Stimulated activated CD4-positive, alpha-beta T cell treated with anti-CD3 and anti-CD28 coated beads, Interleukin-1b, Interleukin-23, amount 100 ng/mL, for 48 hours (primary cell): Measurements from ENCODE around the gene COL19A1.

Experiments used
- DNase-seq: peaks from one replicate; pipeline ENCODE4 v3.0.0-alpha.2; 2020

Gene COL19A1

GRCh38 chr6:70135219-70136160 is 269.1 kb downstream of the COL19A1 start:
- DNase-seq, result no peak

- no peak for DNase-seq
Measured at GRCh38 chr6:70136996-70137395, 270.6 kb downstream of the COL19A1 start.

DNA sequence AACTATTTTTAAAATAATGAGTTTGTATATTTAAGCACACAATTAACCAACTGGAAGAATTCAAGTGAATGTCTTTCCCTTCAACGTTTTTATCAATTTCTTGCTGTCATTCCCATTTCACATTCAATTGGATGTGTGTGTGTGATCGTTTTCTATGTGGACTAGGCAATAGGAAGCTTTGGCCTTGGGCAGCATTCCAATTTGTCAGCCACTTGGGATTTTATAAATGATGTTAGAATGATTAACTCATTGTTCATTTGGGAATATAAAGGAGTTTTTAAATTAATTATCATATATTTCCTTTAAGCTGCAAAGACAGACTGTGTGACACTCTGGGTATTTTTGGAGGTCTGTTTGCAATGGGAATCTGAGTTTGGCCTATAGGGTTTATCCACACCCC is 274.1 kb downstream of the COL19A1 start:
- no peak for DNase-seq

GRCh38 chr6:70142034-70142433 is 275.7 kb downstream of the COL19A1 start:
- no peak for DNase-seq

DNA sequence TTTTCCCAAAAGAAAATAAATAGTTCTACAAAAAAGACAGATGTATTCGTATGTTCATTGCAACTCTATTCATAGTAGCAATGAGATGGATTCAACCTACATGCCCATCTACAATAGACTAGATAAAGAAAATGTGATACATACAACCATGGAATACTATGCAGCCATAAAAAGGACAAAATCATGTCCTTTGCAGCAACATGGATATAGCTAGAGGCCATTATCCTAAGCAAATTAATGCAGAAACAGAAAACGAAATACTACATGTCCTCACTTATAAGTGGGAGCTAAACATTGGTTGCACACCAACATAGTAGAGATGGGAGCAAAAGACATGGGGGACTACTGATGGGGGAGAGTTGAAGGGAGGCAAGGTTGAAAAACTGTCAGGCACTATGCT is 278.8 kb downstream of the COL19A1 start:
- DNase-seq, result no peak

DNA sequence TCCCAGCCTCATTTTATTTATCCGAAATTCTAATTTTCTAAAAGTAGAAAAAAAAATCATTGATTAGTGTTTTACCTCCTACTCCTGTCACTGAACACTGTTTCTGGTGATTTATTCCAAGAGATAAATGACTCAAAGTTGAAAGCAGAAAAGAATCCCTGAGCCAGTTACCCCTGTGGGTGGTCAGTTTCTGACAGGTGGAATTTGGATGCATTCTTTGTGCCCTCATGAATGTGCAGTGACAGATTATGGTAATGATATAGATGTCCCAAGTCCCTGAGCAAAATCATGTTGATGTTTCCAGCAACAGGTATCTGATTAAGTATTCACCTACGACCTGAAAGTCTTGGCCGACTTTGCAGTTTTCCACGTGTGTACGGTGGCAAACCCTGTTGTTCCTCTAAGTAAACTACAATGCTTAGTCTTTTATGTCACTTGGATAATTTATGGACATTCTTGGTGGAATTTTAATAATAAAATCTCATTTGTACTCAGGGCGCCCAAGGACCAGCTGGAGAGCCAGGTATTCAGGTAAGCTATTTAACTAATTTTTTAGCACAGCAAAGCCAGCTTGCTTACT is 282.9 kb downstream of the COL19A1 start:
- no peak for DNase-seq

GRCh38 chr6:70150521-70150920 is 284.2 kb downstream of the COL19A1 start:
- DNase-seq, result no peak

- DNase-seq, result no peak
Measured at GRCh38 chr6:70151616-70152015, 285.3 kb downstream of the COL19A1 start.

- DNase-seq, result no peak
Measured at GRCh38 chr6:70152786-70153185, 286.4 kb downstream of the COL19A1 start.

DNA sequence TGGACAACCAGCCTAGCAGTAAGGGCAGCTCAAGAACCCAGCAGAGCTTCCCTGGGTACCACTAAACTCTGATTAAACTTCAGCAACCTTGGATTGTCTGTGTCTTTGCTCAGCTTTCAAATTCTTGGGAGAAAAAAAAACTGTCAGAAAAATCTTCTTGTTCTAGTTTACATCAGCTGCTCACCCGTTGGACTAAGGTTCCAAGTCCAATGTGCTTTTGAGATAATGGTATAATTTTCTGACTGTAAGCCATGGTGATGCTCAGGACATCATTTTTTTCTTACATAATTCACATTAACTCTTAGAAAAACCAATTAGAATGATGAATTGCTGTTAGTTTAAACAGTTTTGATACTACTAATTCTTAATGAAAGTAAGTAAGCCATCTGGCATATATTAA is 290.7 kb downstream of the COL19A1 start:
- DNase-seq, result no peak

DNA sequence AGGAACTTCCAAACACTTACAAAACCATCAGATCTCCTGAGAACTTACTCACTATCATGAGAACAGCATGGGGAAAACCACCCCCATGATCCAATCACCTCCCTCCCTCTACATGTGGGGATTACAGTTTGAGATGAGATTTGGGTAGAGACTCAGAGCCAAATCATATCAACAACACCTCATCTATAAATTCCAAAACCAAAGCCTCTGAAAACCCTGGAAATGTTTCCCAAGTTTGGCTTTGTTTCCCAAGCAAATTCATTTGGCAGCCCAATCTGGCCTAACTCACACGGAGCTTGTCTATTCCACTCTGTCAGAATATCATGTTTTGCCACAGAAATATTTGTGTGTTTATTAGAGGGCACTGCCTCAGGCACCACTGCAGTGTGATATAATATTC is 293.9 kb downstream of the COL19A1 start:
- DNase-seq, result no peak

DNA sequence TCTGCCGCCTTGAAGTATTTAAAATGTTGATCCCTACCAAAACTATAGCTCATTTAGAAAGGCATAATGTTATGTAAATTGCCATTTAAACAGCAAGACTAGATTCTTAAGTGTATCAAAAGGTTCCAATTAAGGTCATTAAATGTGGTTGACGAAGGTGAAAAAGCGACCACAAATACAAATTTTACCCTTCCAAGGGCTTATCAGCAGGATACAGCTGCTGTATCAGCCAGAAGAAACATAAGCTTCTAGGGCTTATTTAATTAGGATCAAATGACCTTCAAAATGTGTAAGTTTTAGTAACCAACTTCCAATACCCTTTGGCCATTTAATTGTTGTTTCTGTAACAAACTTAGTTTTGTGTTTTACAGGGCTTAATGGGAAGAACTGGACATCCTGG is 296.6 kb downstream of the COL19A1 start:
- DNase-seq, result no peak

GRCh38 chr6:70163795-70164194 is 297.4 kb downstream of the COL19A1 start:
- DNase-seq, result no peak

DNA sequence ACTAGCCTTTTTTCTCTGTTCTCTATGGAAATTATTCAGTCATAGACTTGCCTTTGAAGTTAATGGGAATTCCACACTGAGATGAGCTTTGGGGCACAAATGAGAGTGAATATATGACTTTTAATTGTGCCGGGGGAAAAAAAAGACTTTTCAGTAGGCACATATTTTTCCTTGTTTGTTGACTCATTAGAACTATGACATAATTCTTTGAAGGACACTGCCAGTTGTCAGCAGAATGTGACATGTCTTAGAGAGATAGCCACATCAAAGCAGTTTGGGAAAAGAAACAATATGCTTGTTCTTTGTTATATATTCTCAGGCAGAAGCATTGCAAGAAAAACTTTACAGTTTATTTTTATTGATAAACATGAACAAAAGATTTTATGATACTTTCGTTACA is 298.2 kb downstream of the COL19A1 start:
- DNase-seq, result no peak

DNA sequence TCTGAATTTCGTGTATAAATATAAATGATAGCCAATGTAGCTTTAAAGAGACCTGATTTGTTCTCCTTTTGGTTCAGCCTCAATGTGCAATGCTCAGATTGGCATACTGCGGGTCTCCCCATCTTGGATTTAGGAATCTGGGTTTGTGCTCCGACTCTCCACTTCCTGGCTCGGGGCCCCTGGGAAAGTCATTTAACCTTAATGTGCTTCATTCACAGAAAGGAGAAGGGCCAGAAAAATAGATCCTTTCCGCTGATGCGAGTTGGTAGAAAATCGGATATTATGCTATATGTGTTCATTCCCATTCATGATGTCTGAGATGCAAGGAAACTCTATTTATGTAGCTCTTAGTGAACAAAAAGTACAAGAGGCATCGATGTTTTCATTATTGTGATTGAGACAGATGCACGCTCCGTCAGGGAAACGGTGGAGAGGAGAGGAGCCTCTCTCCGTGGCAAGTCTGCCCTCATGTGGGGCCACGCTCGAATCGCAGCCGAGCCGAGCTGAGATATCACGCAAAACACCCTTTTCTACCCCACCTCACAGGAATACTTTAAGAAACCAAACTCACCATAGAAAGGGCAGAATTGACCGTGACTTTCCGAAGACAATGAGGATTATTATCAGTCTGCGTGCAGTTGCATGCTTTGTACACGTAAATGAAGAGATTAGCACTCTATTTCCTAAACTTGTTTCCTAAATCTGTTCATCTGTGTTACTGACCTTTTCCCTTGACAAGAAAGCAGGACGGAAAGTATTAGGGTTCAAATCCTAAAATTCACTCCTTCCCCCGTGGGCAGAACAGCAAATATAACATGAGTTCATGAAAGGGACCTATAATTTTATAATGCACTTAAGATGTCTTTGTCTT is 300.0 kb downstream of the COL19A1 start:
- peak; percentile 38 for DNase-seq

DNA sequence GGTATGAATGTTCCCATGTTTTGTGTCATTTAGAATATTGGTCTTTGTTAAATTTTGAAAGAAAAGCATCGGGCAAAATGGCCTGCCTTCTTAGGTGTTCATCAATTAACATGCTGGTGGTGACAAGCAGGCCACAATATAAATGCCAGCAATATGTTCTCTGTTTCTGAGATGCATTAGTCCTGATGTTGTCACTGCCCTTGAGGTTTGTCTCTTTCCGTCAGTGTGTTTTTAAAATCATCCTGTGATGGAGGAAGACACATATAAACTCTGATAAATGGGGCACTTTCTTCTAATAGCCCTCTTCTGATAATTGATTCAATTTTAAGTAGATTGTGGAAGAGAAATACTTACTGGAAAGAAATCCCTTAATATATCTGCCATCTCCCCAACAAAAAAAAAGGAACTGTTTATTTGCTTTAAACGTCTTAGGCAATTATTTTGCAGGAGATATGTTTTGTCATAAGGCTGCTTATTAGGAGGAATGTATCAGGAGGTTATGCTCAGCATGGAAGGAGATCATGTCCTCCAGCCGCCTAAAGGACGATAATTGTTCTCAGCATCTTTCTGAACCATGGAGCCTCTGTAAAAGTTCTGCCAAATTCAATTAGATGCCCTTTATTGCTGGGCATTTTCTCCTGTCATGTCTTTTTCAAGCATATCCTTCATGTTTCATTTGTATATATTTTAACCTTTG is 302.5 kb downstream of the COL19A1 start:
- DNase-seq, result no peak

DNA sequence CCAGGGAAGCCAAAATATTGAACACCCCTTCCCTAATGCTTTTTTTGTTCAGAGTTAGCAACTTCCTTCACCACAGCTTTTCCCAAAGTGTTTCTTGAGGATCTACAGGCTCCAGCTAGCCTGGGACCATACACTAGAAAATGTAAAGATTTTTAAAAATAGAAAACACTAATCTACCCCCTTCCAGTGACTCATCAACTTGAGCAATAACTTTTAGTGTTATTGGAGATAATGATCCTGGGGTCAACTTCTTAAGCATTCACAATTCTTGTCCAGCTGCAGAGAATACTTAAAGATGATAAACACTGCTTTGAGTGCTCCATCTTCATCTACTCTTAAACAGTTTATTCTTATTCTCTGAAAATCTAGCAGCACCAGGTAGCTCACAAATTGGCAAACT is 304.9 kb downstream of the COL19A1 start:
- no peak for DNase-seq

- no peak for DNase-seq
Measured at GRCh38 chr6:70172252-70172651, 305.9 kb downstream of the COL19A1 start.

DNA sequence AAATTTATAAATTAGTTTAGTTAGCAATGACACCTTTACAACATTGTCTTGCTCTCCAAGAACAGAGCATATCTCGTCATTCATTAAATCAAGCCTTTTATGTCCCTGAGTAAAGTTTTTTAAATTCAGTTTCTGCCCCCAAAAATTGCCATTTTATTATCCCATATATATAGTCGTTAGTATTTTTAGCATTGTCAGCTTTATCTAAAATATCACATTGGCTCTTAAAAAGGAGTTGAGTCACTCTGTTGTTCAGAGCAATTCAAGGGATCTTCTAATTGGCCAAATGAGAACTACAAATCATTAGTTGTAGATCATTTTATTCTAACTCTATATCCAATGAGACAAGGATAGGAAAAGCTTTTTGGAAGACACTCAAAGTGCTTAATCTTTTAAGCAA is 309.4 kb downstream of the COL19A1 start:
- no peak for DNase-seq

DNA sequence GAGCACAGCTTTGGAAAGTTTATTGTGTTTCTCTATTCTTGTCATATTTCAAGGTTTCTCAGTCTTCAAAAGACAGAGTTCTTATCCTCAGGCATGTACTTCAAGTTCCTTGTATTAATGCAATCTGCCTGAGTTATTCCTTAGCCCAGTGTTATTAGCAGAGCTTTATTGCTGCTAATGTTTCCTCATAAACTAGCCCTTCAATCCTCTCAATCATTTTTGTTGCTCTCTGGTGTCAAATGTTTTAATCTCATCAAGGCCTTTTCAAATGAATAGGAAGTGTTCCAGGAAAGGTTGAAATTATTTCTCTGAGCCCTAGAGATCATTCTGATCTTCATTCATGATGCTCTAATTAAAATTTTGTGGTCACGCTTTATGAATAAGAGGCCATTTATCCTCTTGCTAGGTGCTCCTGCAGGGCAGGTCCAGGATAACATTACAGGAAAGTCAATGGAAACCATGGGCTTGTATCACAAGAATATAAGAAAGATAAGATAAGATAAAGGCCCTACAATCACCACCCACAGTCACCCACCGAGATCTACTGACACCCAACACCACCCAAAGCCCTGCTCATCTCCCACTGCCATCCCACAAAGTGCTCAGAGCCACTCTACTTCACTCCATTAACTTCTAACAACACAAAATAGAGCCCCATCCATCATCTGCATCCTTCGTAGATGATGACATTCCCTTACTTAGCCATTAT is 310.6 kb downstream of the COL19A1 start:
- no peak for DNase-seq

GRCh38 chr6:70180183-70180900 is 314.0 kb downstream of the COL19A1 start:
- no peak for DNase-seq
